Activated CD4-positive, alpha-beta memory T cell treated with anti-CD3 and anti-CD28 coated beads for 36 hours (primary cell): ENCODE results near the gene CPSF2. TPM values are rescaled to one million over a fixed set of nuclear protein-coding genes. Genes with fewer than 3 reads are reported as not detected.

ENCODE experiments used
- CTCF ChIA-PET: fragments of 350-600 bp; sonication (Branson Sonifier 250); formaldehyde crosslinking; loops from one replicate; lab custom pipeline; 2021; ENCODE audit warnings: antibody characterized with exemption, inconsistent platforms; lab: Charles Lee
- POLR2A ChIA-PET: fragments of 350-600 bp; sonication (Branson Sonifier 250); formaldehyde crosslinking; loops from one replicate; lab custom pipeline; 2021; ENCODE audit warnings: antibody characterized with exemption; lab: Charles Lee
- DNase-seq: peaks from one replicate; pipeline ENCODE4 v3.0.0-alpha.2; 2020
- H3K27ac Mint-ChIP-seq: one replicate; pipeline ENCODE4 v1.8.0; 2021; ENCODE audit warnings: mixed read lengths
- H3K27me3 Mint-ChIP-seq: one replicate; pipeline ENCODE4 v1.8.0; 2021; ENCODE audit warnings: mixed read lengths
- H3K36me3 Mint-ChIP-seq: one replicate; pipeline ENCODE4 v1.8.0; 2021; ENCODE audit warnings: mixed read lengths
- H3K4me1 Mint-ChIP-seq: one replicate; pipeline ENCODE4 v1.8.0; 2021; ENCODE audit warnings: low read depth, mixed read lengths
- H3K4me3 Mint-ChIP-seq: one replicate; pipeline ENCODE4 v1.8.0; 2021; ENCODE audit warnings: mild to moderate bottlenecking, mixed read lengths
- H3K9me3 Mint-ChIP-seq: one replicate; pipeline ENCODE4 v1.8.0; 2021; ENCODE audit warnings: mixed read lengths
- intact Hi-C: fragments of 100-400 bp; cut with micrococcal nuclease; formaldehyde crosslinking; loops from one replicate; pipeline ENCODE4 v1.15.1; 2023
- total RNA-seq, 2 experiments: library from RNA; stranded (reverse); gene quantifications; one replicate each; pipeline ENCODE4 v1.2.3, GENCODE V29; 2021

The CPSF2 gene
- total RNA-seq, 2 experiments from 2014 or later: 100 to 105 TPM

- intact Hi-C loops: no loop called here
- ChIA-PET CTCF (interaction anchor here (0.9 to 4.6 kb wide), 3 partner anchors 12 to 74 kb away, joined by 3 to 132 read pairs (median 4); partner anchors contain the start of genes CPSF2 and NDUFB1), POLR2A (interaction anchor here (3.8 kb wide), 1 partner anchor 12 kb away, joined by 52 read pairs; the partner anchor contains the start of genes CPSF2 and NDUFB1)
- no peaks in the 10 kb centered on the region for H3K36me3 Mint-ChIP-seq
- H3K27me3 Mint-ChIP-seq: no peaks in the 10 kb centered on the region
- H3K27ac Mint-ChIP-seq: peak overlapping the region; percentile 48
- no peaks in the 10 kb centered on the region for H3K9me3 Mint-ChIP-seq
- peak overlapping the region; percentile 38 for H3K4me3 Mint-ChIP-seq
- peaks cover 30% of the 10 kb centered on the region for H3K4me1 Mint-ChIP-seq
- peak; percentile 36 for DNase-seq
These were observed 13.2 kb upstream of the CPSF2 start for GRCh38 chr14:92108345-92109254.

GRCh38 chr14:92109490-92109889 is 12.3 kb upstream of the CPSF2 start:
- Mint-ChIP-seq H3K9me3 (no peaks in the 10 kb centered on the region), H3K27ac (no peak overlapping the region), H3K4me3 (no peak overlapping the region), H3K27me3 (no peaks in the 10 kb centered on the region), H3K4me1 (peaks cover 27% of the 10 kb centered on the region), H3K36me3 (no peaks in the 10 kb centered on the region)
- POLR2A ChIA-PET: no interaction called here
- CTCF ChIA-PET: interaction anchor here (1.6 to 4.6 kb wide), 2 partner anchors 10 to 11 kb away, joined by 3 to 132 read pairs; partner anchors contain the start of genes CPSF2 and NDUFB1
- intact Hi-C loops: no loop called here
- DNase-seq: no peak

- intact Hi-C loops: loop anchor here (1.0 to 10.0 kb wide), 4 partner anchors 14 to 611 kb away; partner anchors contain the start of genes ATXN3, PPP4R3A and TRIP11
These were observed 531 bp upstream of the CPSF2 start for GRCh38 chr14:92121207-92121669.

GRCh38 chr14:92122351-92122677 is 545 bp downstream of the CPSF2 start:
- DNase-seq: peak; percentile 20
- Mint-ChIP-seq H3K27me3 (no peaks in the 10 kb centered on the region), H3K4me3 (peak overlapping the region; percentile 94), H3K27ac (peak overlapping the region; percentile 97), H3K4me1 (peaks cover 32% of the 10 kb centered on the region), H3K9me3 (no peaks in the 10 kb centered on the region), H3K36me3 (peaks cover 27% of the 10 kb centered on the region)
- CTCF ChIA-PET: interaction anchor here (0.7 to 11.5 kb wide), 3 partner anchors 12 to 82 kb away, joined by 4 to 132 read pairs (median 8); partner anchors contain the start of gene ATXN3
- POLR2A ChIA-PET: interaction anchor here (1.2 to 5.3 kb wide), 6 partner anchors 9 to 219 kb away, joined by 4 to 52 read pairs (median 6); partner anchors contain the start of genes ATXN3 and TRIP11
- intact Hi-C loops: loop anchor here (10.0 kb wide), 1 partner anchor 232 kb away; no protein-coding TSS in a partner anchor

More at GRCh38 chr14:92121207-92121669, 531 bp upstream of the CPSF2 start:
- DNase-seq: no peak
- peaks cover 27% of the 10 kb centered on the region for H3K4me1 Mint-ChIP-seq
- H3K27me3 Mint-ChIP-seq: no peaks in the 10 kb centered on the region
- CTCF ChIA-PET: interaction anchor here (1.2 to 11.5 kb wide), 5 partner anchors 9 to 18 kb away, joined by 4 to 132 read pairs (median 5); partner anchors contain the start of gene ATXN3
- peak overlapping the region; percentile 94 for H3K4me3 Mint-ChIP-seq
- peak overlapping the region; percentile 97 for H3K27ac Mint-ChIP-seq
- H3K9me3 Mint-ChIP-seq: no peaks in the 10 kb centered on the region
- peaks cover 24% of the 10 kb centered on the region for H3K36me3 Mint-ChIP-seq
- POLR2A ChIA-PET: interaction anchor here (0.8 to 5.3 kb wide), 8 partner anchors 10 to 611 kb away, joined by 3 to 52 read pairs (median 4); partner anchors contain the start of genes ATXN3, PPP4R3A and TRIP11

GRCh38 chr14:92122761-92123160 is 992 bp downstream of the CPSF2 start:
- no peaks in the 10 kb centered on the region for H3K9me3 Mint-ChIP-seq
- intact Hi-C loops: loop anchor here (10.0 kb wide), 1 partner anchor 232 kb away; no protein-coding TSS in a partner anchor
- no peaks in the 10 kb centered on the region for H3K27me3 Mint-ChIP-seq
- peak overlapping the region; percentile 94 for H3K4me3 Mint-ChIP-seq
- H3K36me3 Mint-ChIP-seq: peaks cover 31% of the 10 kb centered on the region
- POLR2A ChIA-PET: interaction anchor here (2.2 to 5.3 kb wide), 3 partner anchors 9 to 82 kb away, joined by 7 to 52 read pairs (median 17); partner anchors contain the start of genes ATXN3 and TRIP11
- CTCF ChIA-PET: interaction anchor here (1.7 to 11.5 kb wide), 2 partner anchors 11 to 16 kb away, joined by 8 to 132 read pairs; partner anchors contain the start of gene ATXN3
- no peak for DNase-seq
- peaks cover 36% of the 10 kb centered on the region for H3K4me1 Mint-ChIP-seq
- H3K27ac Mint-ChIP-seq: peak overlapping the region; percentile 97

GRCh38 chr14:92134456-92134855 is 12.7 kb downstream of the CPSF2 start:
- H3K9me3 Mint-ChIP-seq: no peaks in the 10 kb centered on the region
- no peaks in the 10 kb centered on the region for H3K27me3 Mint-ChIP-seq
- peaks cover 3% of the 10 kb centered on the region for H3K4me1 Mint-ChIP-seq
- DNase-seq: no peak
- POLR2A ChIA-PET: interaction anchor here (0.5 kb wide), 1 partner anchor 574 kb away, joined by 4 read pairs; no protein-coding TSS in a partner anchor
- no peak overlapping the region for H3K27ac Mint-ChIP-seq
- intact Hi-C loops: no loop called here
- H3K4me3 Mint-ChIP-seq: no peak overlapping the region
- H3K36me3 Mint-ChIP-seq: peaks cover 30% of the 10 kb centered on the region
- CTCF ChIA-PET: interaction anchor here (0.8 to 2.9 kb wide), 5 partner anchors 12 to 548 kb away, joined by 3 to 15 read pairs (median 3); partner anchors contain the start of genes CPSF2 and NDUFB1

GRCh38 chr14:92135269-92135668 is 13.5 kb downstream of the CPSF2 start:
- CTCF ChIA-PET: interaction anchor here (0.7 to 2.9 kb wide), 6 partner anchors 13 to 547 kb away, joined by 3 to 15 read pairs (median 4); partner anchors contain the start of genes CPSF2 and NDUFB1
- H3K36me3 Mint-ChIP-seq: peaks cover 27% of the 10 kb centered on the region

GRCh38 chr14:92143309-92143708 is 21.5 kb downstream of the CPSF2 start:
- intact Hi-C loops: no loop called here
- Mint-ChIP-seq H3K27ac (no peak overlapping the region), H3K9me3 (no peaks in the 10 kb centered on the region), H3K27me3 (no peaks in the 10 kb centered on the region), H3K4me3 (no peak overlapping the region), H3K4me1 (peaks cover 6% of the 10 kb centered on the region), H3K36me3 (peaks cover 46% of the 10 kb centered on the region)
- no peak for DNase-seq
- ChIA-PET POLR2A (no interaction called here), CTCF (interaction anchor here (0.5 kb wide), 1 partner anchor 35 kb away, joined by 4 read pairs; no protein-coding TSS in a partner anchor)

More at GRCh38 chr14:92135269-92135668, 13.5 kb downstream of the CPSF2 start:
- no peaks in the 10 kb centered on the region for H3K9me3 Mint-ChIP-seq
- no peaks in the 10 kb centered on the region for H3K4me1 Mint-ChIP-seq
- POLR2A ChIA-PET: no interaction called here
- H3K4me3 Mint-ChIP-seq: no peak overlapping the region
- no peaks in the 10 kb centered on the region for H3K27me3 Mint-ChIP-seq
- intact Hi-C loops: no loop called here
- H3K27ac Mint-ChIP-seq: no peak overlapping the region
- no peak for DNase-seq

- Mint-ChIP-seq H3K4me3 (no peak overlapping the region), H3K27me3 (no peaks in the 10 kb centered on the region), H3K36me3 (peaks cover 45% of the 10 kb centered on the region), H3K4me1 (peaks cover 6% of the 10 kb centered on the region), H3K9me3 (no peaks in the 10 kb centered on the region), H3K27ac (no peak overlapping the region)
- ChIA-PET POLR2A (no interaction called here), CTCF (interaction anchor here (1.1 kb wide), 1 partner anchor 680 kb away, joined by 4 read pairs; no protein-coding TSS in a partner anchor)
- DNase-seq: no peak
- intact Hi-C loops: no loop called here
These were observed 22.2 kb downstream of the CPSF2 start for GRCh38 chr14:92143962-92144361.

GRCh38 chr14:92144708-92145107 is 22.9 kb downstream of the CPSF2 start:
- H3K4me1 Mint-ChIP-seq: peaks cover 6% of the 10 kb centered on the region
- H3K27me3 Mint-ChIP-seq: no peaks in the 10 kb centered on the region
- H3K4me3 Mint-ChIP-seq: no peak overlapping the region
- no peaks in the 10 kb centered on the region for H3K9me3 Mint-ChIP-seq
- intact Hi-C loops: no loop called here
- POLR2A ChIA-PET: no interaction called here
- H3K27ac Mint-ChIP-seq: no peak overlapping the region
- CTCF ChIA-PET: interaction anchor here (1.1 kb wide), 2 partner anchors 38 to 681 kb away, joined by 4 read pairs; partner anchors contain the start of gene ATXN3
- no peak for DNase-seq
- peaks cover 48% of the 10 kb centered on the region for H3K36me3 Mint-ChIP-seq

GRCh38 chr14:92153581-92153980 is 31.8 kb downstream of the CPSF2 start:
- no peaks in the 10 kb centered on the region for H3K9me3 Mint-ChIP-seq

More at GRCh38 chr14:92153581-92153980, 31.8 kb downstream of the CPSF2 start:
- CTCF ChIA-PET: no interaction called here
- Mint-ChIP-seq H3K27me3 (no peaks in the 10 kb centered on the region), H3K27ac (no peak overlapping the region), H3K4me1 (no peaks in the 10 kb centered on the region), H3K36me3 (peaks cover 30% of the 10 kb centered on the region), H3K4me3 (no peak overlapping the region)
- intact Hi-C loops: loop anchor here (10.0 kb wide), 1 partner anchor 201 kb away; no protein-coding TSS in a partner anchor
- POLR2A ChIA-PET: no interaction called here
- DNase-seq: no peak
